Measurements from ENCODE around the gene ZFAND5. TPM values are rescaled to one million over a fixed set of nuclear protein-coding genes. Genes with fewer than 3 reads are reported as not detected.

Gene ZFAND5
- total RNA-seq, 1 experiment from 2014 or later, result 149 TPM

- Histone ChIP-seq H3K9me3 (replicated peaks) (peaks cover 8% of the 10 kb centered on the region), H3K4me3 (no peak overlapping the region), H3K4me1 (no peaks in the 10 kb centered on the region), H3K27ac (no peak overlapping the region), H3K27me3 (no peaks in the 10 kb centered on the region), H3K36me3 (no peaks in the 10 kb centered on the region)
- DNase-seq, result no peak
Measured at GRCh38 chr9:72322678-72323077, 42.3 kb downstream of the ZFAND5 start.

- H3K4me3 ChIP-seq, result no peak overlapping the region
- no peaks in the 10 kb centered on the region for H3K36me3 ChIP-seq
- H3K4me1 ChIP-seq, result no peaks in the 10 kb centered on the region
- H3K27ac ChIP-seq, result no peak overlapping the region
- H3K9me3 ChIP-seq (replicated peaks), result peaks cover 8% of the 10 kb centered on the region
- H3K27me3 ChIP-seq, result no peaks in the 10 kb centered on the region
- no peak for DNase-seq
Measured at GRCh38 chr9:72322259-72322658, 42.7 kb downstream of the ZFAND5 start.

GRCh38 chr9:72315510-72316311, 49.3 kb downstream of the ZFAND5 start:
- H3K9me3 ChIP-seq (replicated peaks), result no peaks in the 10 kb centered on the region
- peak; percentile 92 to 99 for DNase-seq
- no peaks in the 10 kb centered on the region for H3K27me3 ChIP-seq
- H3K27ac ChIP-seq, result peak overlapping the region; percentile 50
- no peaks in the 10 kb centered on the region for H3K36me3 ChIP-seq
- peaks cover 28% of the 10 kb centered on the region for H3K4me1 ChIP-seq
- H3K4me3 ChIP-seq, result no peak overlapping the region

GRCh38 chr9:72315089-72315509, 49.9 kb downstream of the ZFAND5 start:
- peaks cover 28% of the 10 kb centered on the region for H3K4me1 ChIP-seq
- peak; percentile 87 to 92 for DNase-seq
- H3K9me3 ChIP-seq (replicated peaks), result no peaks in the 10 kb centered on the region
- no peak overlapping the region for H3K4me3 ChIP-seq
- H3K27ac ChIP-seq, result peak overlapping the region; percentile 50
- no peaks in the 10 kb centered on the region for H3K27me3 ChIP-seq
- no peaks in the 10 kb centered on the region for H3K36me3 ChIP-seq

GRCh38 chr9:72313507-72313906, 51.5 kb downstream of the ZFAND5 start:
- DNase-seq, result no peak
- peaks cover 28% of the 10 kb centered on the region for H3K4me1 ChIP-seq
- no peak overlapping the region for H3K4me3 ChIP-seq
- no peak overlapping the region for H3K27ac ChIP-seq
- H3K27me3 ChIP-seq, result no peaks in the 10 kb centered on the region
- no peaks in the 10 kb centered on the region for H3K9me3 ChIP-seq (replicated peaks)
- no peaks in the 10 kb centered on the region for H3K36me3 ChIP-seq

DNA sequence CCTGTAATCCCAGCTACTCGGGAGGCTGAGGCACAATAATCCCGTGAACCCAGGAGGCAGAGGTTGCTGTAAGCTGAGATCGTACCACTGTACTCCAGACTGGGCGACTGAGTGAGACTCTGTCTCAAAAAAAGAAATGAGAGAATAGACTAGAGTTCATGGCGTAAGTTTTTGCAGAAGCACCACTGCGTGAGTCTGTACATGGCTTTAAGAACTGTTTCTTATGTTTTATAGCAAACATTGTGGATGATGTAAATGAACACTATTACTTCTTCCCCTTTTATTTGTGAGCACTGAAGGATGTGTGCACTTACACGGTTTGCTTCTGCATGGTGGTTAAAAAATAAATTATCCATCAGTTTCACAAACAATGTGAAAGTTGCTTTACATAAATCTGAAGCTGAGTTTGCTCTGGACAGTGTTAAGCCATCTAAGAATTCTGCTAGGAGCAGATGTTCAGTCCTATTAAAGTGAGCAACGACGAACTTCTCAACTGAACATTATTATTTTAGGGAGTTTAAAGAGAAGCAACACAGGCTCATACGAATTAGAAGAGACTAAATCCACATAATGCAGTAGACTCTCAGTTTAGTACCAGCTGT, 52.5 kb downstream of the ZFAND5 start:
- H3K4me1 ChIP-seq, result peaks cover 28% of the 10 kb centered on the region
- H3K27me3 ChIP-seq, result no peaks in the 10 kb centered on the region
- no peaks in the 10 kb centered on the region for H3K9me3 ChIP-seq (replicated peaks)
- no peaks in the 10 kb centered on the region for H3K36me3 ChIP-seq
- no peak for DNase-seq
- H3K4me3 ChIP-seq, result no peak overlapping the region
- H3K27ac ChIP-seq, result no peak overlapping the region

- Histone ChIP-seq H3K9me3 (replicated peaks) (no peaks in the 10 kb centered on the region), H3K27me3 (no peaks in the 10 kb centered on the region), H3K4me3 (no peak overlapping the region), H3K27ac (no peak overlapping the region), H3K36me3 (no peaks in the 10 kb centered on the region), H3K4me1 (peaks cover 5% of the 10 kb centered on the region)
- DNase-seq, result no peak
Measured at GRCh38 chr9:72309364-72310133, 55.5 kb downstream of the ZFAND5 start.

- DNase-seq, result no peak
- no peak overlapping the region for H3K27ac ChIP-seq
- H3K36me3 ChIP-seq, result no peaks in the 10 kb centered on the region
Measured at GRCh38 chr9:72306761-72307160, 58.2 kb downstream of the ZFAND5 start.

DNA sequence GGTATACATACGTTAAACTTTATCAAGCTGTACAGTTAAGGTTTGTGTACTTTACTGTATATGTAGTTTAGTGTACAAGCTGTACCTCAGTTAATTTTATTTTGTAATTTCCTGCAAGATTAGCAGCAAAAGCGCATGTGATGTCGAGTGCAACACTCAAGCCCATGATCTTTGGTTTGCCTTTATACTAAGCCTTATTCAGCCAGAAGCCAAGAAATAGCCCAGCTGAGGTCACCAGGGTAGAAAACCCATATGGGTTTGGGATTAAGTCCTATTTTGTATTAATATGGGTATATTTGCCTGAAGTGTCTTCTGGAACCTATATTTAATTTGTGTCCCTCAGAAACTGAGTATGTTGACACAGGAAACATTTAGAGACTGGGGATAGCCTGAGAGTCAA, 59.3 kb downstream of the ZFAND5 start:
- Histone ChIP-seq H3K4me1 (no peaks in the 10 kb centered on the region), H3K27ac (no peak overlapping the region), H3K9me3 (replicated peaks) (no peaks in the 10 kb centered on the region), H3K36me3 (no peaks in the 10 kb centered on the region), H3K4me3 (peak overlapping the region; percentile 57), H3K27me3 (no peaks in the 10 kb centered on the region)
- no peak for DNase-seq

More at GRCh38 chr9:72306761-72307160, 58.2 kb downstream of the ZFAND5 start:
- Histone ChIP-seq H3K27me3 (no peaks in the 10 kb centered on the region), H3K4me3 (no peak overlapping the region), H3K9me3 (replicated peaks) (no peaks in the 10 kb centered on the region), H3K4me1 (no peaks in the 10 kb centered on the region)

DNA sequence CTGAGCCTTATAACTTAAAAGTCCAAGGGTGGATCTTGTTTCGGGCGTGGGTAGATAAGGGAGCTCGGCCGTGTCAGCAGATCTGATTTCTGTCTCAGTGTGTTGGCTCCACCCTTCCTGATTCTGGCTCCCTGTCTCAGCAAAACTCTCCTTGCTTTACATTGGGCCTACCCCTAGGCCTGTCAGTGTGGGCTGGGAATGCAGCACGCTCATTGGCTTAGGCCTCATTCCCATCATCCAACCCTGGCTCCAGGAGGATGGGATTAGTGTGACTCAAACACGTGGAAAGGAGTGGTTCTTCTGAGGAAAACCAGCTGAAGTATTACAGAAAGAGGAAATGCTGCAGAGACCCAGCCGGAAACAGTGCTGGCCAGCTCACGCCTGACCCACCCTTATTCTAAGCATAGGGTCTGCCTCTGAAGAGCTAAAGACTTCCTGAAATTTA, 59.9 kb downstream of the ZFAND5 start:
- no peak overlapping the region for H3K27ac ChIP-seq
- no peaks in the 10 kb centered on the region for H3K9me3 ChIP-seq (replicated peaks)
- peak overlapping the region; percentile 57 for H3K4me3 ChIP-seq
- DNase-seq, result peak; percentile 91 to 97
- no peaks in the 10 kb centered on the region for H3K36me3 ChIP-seq
- H3K27me3 ChIP-seq, result no peaks in the 10 kb centered on the region
- no peaks in the 10 kb centered on the region for H3K4me1 ChIP-seq

DNA sequence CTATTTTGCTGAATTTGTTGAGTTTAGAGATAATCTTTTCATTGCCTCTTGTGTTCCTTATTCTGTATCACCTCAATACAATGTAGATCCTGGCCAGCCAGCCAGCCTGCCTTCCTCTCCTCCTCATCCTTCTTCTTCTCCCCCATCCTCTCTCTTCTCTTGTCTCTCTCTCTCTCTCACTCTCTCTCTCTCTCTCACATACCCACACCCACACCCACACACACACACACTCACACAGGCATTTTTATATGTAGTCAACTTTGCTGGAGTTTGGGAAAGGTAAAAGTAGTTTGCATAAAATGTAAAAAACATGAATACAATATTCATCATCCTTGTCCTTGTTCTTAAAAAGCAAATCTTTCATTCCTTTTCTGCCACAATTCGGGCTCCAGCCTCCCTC, 60.5 kb downstream of the ZFAND5 start:
- H3K27ac ChIP-seq, result no peak overlapping the region
- no peaks in the 10 kb centered on the region for H3K36me3 ChIP-seq
- no peaks in the 10 kb centered on the region for H3K9me3 ChIP-seq (replicated peaks)
- no peaks in the 10 kb centered on the region for H3K27me3 ChIP-seq
- peak overlapping the region; percentile 57 for H3K4me3 ChIP-seq
- no peak for DNase-seq
- H3K4me1 ChIP-seq, result no peaks in the 10 kb centered on the region

Other genes with a start within 250 kb of the ZFAND5 start
- not detected in 2 replicates for gene GDA, start 215.8 kb downstream of the ZFAND5 start, total RNA-seq (2014; rRNA removed; shearing (Covaris generic))
- gene TMC1, start 156.4 kb upstream of the ZFAND5 start, total RNA-seq (2014; rRNA removed; shearing (Covaris generic)), result not detected in 2 replicates